Fibroblast of lung (primary cell): ENCODE measurements around the gene ITM2B. TPM values are rescaled to one million over a fixed set of nuclear protein-coding genes. Genes with fewer than 3 reads are reported as not detected.
"Not testable (repeated sequence)": the region's sequence is repeated elsewhere in the genome, so short reads cannot be mapped to it uniquely, and the experiment has no call there.

Experiments
- DNase-seq, 2 donors: peaks; one replicate each; pipeline versions ENCODE4 v3.0.0 to v3.0.0-alpha.2; 2010; ENCODE audit warnings: low read depth in 2 of 2
- H2AFZ ChIP-seq: 2 replicates; pipeline ENCODE4 v1.5.1; 2012; ENCODE audit warnings: low read length, control low read depth, inconsistent platforms
- H3K27ac ChIP-seq: 2 replicates; pipeline ENCODE4 v1.5.1; 2011; ENCODE audit warnings: low read length, control low read depth; ENCODE audit not compliant: insufficient read depth
- H3K27me3 ChIP-seq: 2 replicates; pipeline ENCODE4 v1.5.1; 2011; ENCODE audit warnings: mild to moderate bottlenecking, low read length; ENCODE audit not compliant: control insufficient read depth, insufficient read depth
- H3K36me3 ChIP-seq: 2 replicates; pipeline ENCODE4 v1.5.1; 2011; ENCODE audit warnings: low read length; ENCODE audit not compliant: control insufficient read depth, insufficient read depth
- H3K4me1 ChIP-seq: 2 replicates; pipeline ENCODE4 v1.5.1; 2011; ENCODE audit warnings: low read length; ENCODE audit not compliant: control insufficient read depth, insufficient read depth; ENCODE audit errors: extremely low read depth
- H3K4me2 ChIP-seq: 2 replicates; pipeline ENCODE4 v1.5.1; 2011; ENCODE audit warnings: low read length, control low read depth; ENCODE audit not compliant: insufficient read depth; ENCODE audit errors: extremely low read depth
- H3K4me3 ChIP-seq, 4 experiments: fragments of 200-600 bp in 1 of 4; sonication (generic) in 1 of 4; replicated peaks in 1 of 4; 2 replicates each; pipeline ENCODE4 v1.5.1; 2011 to 2016; ENCODE audit warnings: low read length in 4 of 4, low read depth in 3 of 4, mild to moderate bottlenecking in 3 of 4, control low read depth in 2 of 4, inconsistent platforms in 1 of 4, mixed read lengths in 1 of 4; ENCODE audit not compliant: insufficient read depth in 1 of 4; ENCODE audit errors: control extremely low read depth in 1 of 4
- H3K79me2 ChIP-seq: 2 replicates; pipeline ENCODE4 v1.5.1; 2012; ENCODE audit warnings: mild to moderate bottlenecking, low read length, inconsistent platforms; ENCODE audit not compliant: control insufficient read depth, insufficient read depth
- H3K9ac ChIP-seq: 2 replicates; pipeline ENCODE4 v1.5.1; 2011; ENCODE audit warnings: mild to moderate bottlenecking, low read length, control low read depth; ENCODE audit not compliant: insufficient read depth
- H3K9me3 ChIP-seq: 2 replicates; pipeline ENCODE4 v1.5.1; 2012; ENCODE audit warnings: low read depth, low read length; ENCODE audit not compliant: control insufficient read depth, insufficient read depth
- H4K20me1 ChIP-seq: 2 replicates; pipeline ENCODE4 v1.5.1; 2011; ENCODE audit warnings: low read length; ENCODE audit not compliant: control insufficient read depth, insufficient read depth; ENCODE audit errors: extremely low read depth
- EZH2 ChIP-seq: IDR thresholded peaks from 2 replicates; pipeline ENCODE4 v1.5.1; 2012; ENCODE audit warnings: low read length, control low read depth, mild to moderate bottlenecking; ENCODE audit errors: missing control alignments
- polyA plus RNA-seq, 2 donors: library from polyadenylated mRNA; depleted of rRNA in 1 of 2; stranded (reverse) in 1 of 2; unstranded in 1 of 2; fragments of >200 nt; gene quantifications; 2 replicates each; pipeline ENCODE4 v1.2.1, GENCODE V29; 2011 to 2012; ENCODE audit warnings: missing spikeins in 1 of 2
- total RNA-seq: library from RNA; depleted of rRNA; stranded (reverse); fragments of >200 nt; gene quantifications from 2 replicates; pipeline ENCODE4 v1.2.1, GENCODE V29; 2014
- TF ChIP-seq, protein P1 (sequence below), 2 donors: IDR thresholded peaks in 1 of 2; conservative IDR thresholded peaks in 1 of 2; 1 replicate in 1 of 2; 2 replicates in 1 of 2; pipeline ENCODE4 v1.5.1; 2011 to 2012; ENCODE audit warnings: low read length in 2 of 2, control low read depth in 1 of 2, inconsistent platforms in 1 of 2, low read depth in 1 of 2, mild to moderate bottlenecking in 1 of 2

Gene ITM2B
- total and polyA plus RNA-seq, 2 donors (not counting 1 experiment from before 2014, with no cell fraction given) = 117 to 645 TPM

DNA sequence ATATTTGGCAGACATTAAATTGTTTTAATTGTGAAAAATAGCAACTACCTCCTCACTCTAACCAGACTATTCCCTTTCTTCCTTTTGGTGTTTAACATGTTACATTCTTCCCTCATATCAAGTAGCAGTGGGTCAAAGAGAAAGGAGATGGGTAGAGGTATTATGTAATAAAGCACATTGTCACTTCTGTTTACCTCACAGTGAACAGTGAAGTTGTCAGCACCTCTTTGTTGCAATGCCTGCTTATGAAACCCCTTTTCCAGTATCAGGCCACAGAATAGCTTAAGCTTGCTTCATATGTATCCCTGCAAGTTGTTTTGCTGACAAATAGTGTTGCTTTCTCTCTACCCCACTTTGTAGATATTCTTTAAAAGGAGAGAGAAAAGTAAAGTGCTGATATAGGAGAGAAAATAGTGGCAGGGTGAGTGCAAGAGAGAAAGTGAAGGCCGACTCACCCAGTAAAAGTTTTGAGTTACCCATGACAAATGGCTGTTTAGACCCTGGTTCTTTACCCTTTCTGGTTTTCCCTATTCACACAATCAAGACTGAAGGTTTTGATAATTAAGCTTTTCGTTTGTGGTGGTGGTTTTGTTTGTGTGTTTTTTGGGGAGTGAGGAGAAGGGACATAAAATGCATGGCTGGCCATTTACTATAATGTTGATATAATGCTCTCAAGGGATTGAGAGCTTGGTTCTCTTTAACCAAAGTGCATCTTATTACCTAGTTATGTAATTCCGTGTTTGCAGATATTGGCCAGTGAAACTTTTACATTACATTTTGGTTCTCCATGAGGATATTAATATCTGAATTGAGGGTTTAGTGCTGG is 3.7 kb downstream of the ITM2B start:
- no peaks in the 10 kb centered on the region for H4K20me1 ChIP-seq
- no peak overlapping the region for H3K9ac ChIP-seq
- no peak overlapping the region for H3K27ac ChIP-seq
- peaks cover 3% of the 10 kb centered on the region for H3K4me1 ChIP-seq
- TF ChIP-seq EZH2 = no peak
- TF ChIP-seq, protein P1, sequence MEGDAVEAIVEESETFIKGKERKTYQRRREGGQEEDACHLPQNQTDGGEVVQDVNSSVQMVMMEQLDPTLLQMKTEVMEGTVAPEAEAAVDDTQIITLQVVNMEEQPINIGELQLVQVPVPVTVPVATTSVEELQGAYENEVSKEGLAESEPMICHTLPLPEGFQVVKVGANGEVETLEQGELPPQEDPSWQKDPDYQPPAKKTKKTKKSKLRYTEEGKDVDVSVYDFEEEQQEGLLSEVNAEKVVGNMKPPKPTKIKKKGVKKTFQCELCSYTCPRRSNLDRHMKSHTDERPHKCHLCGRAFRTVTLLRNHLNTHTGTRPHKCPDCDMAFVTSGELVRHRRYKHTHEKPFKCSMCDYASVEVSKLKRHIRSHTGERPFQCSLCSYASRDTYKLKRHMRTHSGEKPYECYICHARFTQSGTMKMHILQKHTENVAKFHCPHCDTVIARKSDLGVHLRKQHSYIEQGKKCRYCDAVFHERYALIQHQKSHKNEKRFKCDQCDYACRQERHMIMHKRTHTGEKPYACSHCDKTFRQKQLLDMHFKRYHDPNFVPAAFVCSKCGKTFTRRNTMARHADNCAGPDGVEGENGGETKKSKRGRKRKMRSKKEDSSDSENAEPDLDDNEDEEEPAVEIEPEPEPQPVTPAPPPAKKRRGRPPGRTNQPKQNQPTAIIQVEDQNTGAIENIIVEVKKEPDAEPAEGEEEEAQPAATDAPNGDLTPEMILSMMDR (conservative IDR thresholded peaks at IDR 0.05 in 1 of 2, IDR thresholded peaks at IDR 0.05 in 1 of 2; ENCODE audit: low read depth in 1 of 2, low read length in 2 of 2) = no peak
- H3K36me3 ChIP-seq = no peaks in the 10 kb centered on the region
- no peak overlapping the region for H2AFZ ChIP-seq
- H3K4me3 ChIP-seq = peak overlapping the region in 2 of 4 experiments; percentile 3 to 97
- no peaks in the 10 kb centered on the region for H3K27me3 ChIP-seq
- H3K79me2 ChIP-seq = peaks cover 57% of the 10 kb centered on the region
- peak overlapping the region; percentile 76 for H3K4me2 ChIP-seq
- no peaks in the 10 kb centered on the region for H3K9me3 ChIP-seq
- peak in 1 of 2 donors; percentile 37 for DNase-seq

DNA sequence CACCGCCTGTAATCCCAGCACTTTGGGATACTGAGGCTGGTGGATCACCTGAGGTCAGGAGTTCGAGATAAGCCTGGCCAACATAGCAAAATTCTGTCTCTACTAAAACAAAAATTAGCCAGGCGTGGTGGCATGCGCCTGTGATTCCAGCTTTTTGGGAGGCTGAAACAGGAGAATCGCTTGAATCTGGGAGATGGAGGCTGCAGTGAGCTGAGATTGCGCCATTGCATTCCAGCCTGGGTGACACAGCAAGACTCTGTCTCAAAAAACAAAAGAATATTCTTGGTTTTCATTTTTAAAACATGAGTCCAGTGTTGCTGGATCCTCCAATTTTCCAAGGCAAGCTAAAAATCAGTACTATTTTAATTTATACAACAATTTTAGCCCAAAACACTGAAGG is 6.4 kb downstream of the ITM2B start:
- H3K27me3 ChIP-seq, H3K27ac ChIP-seq, H3K9ac ChIP-seq, DNase-seq, H3K4me2 ChIP-seq, H3K9me3 ChIP-seq, H3K4me1 ChIP-seq, H2AFZ ChIP-seq, H4K20me1 ChIP-seq, H3K36me3 ChIP-seq, H3K4me3 ChIP-seq: not testable (repeated sequence)
- peaks cover 47% of the 10 kb centered on the region for H3K79me2 ChIP-seq

DNA sequence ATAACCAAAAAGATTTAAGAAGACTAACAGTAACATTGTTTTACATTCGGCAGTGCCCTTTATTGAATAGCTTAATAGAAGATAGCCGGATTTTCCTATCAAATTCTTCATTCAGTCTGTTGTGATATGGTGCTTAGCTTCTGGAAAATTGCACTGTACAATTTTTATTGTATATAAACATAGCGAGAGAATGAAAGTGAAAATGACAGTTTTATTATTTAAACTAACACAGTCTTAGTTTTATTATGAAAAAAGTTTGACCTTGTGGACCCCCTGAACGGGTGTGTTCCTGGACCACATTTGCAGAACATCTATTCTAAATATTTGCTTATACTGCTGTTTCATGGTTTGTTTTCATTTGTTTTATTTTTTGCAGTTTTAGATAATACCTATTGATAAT is 8.6 kb downstream of the ITM2B start:
- Histone ChIP-seq H3K9ac (no peak overlapping the region), H3K4me1 (no peaks in the 10 kb centered on the region), H3K36me3 (no peaks in the 10 kb centered on the region), H3K9me3 (no peaks in the 10 kb centered on the region), H3K79me2 (peaks cover 27% of the 10 kb centered on the region), H2AFZ (no peak overlapping the region), H3K27me3 (no peaks in the 10 kb centered on the region), H3K4me3 (no peak overlapping the region), H3K27ac (no peak overlapping the region), H3K4me2 (no peak overlapping the region), H4K20me1 (no peaks in the 10 kb centered on the region)
- no peak for TF ChIP-seq EZH2
- TF ChIP-seq, protein P1 (conservative IDR thresholded peaks at IDR 0.05 in 1 of 2, IDR thresholded peaks at IDR 0.05 in 1 of 2; ENCODE audit: low read depth in 1 of 2, low read length in 2 of 2) = no peak
- no peak for DNase-seq
